Effector memory CD8-positive, alpha-beta T cell (primary cell): ENCODE measurements around the gene ABLIM2.

Source experiments
- ATAC-seq: fragments of 150-1000 bp; cut with Tn5 transposase; replicated peaks from 2 replicates; pipeline ENCODE4 v1.10.0; 2021; ENCODE audit warnings: mild to moderate bottlenecking, moderate library complexity
- DNase-seq, 3 experiments: peaks; one replicate each; pipeline ENCODE4 v3.0.0; 2021
- H3K27ac Mint-ChIP-seq, 2 donors: one replicate each; pipeline ENCODE4 v1.8.0; 2022; ENCODE audit warnings: mild to moderate bottlenecking in 2 of 2, mixed read lengths in 2 of 2, moderate library complexity in 2 of 2
- H3K27me3 Mint-ChIP-seq, 2 donors: one replicate each; pipeline ENCODE4 v1.8.0; 2022; ENCODE audit warnings: mixed read lengths in 2 of 2
- H3K36me3 Mint-ChIP-seq: one replicate; pipeline ENCODE4 v1.8.0; 2022; ENCODE audit warnings: mild to moderate bottlenecking, moderate library complexity, mixed read lengths; ENCODE audit not compliant: insufficient read depth
- H3K4me1 Mint-ChIP-seq, 2 donors: one replicate each; pipeline ENCODE4 v1.8.0; 2022; ENCODE audit warnings: low read depth in 2 of 2, mixed read lengths in 2 of 2
- H3K4me3 Mint-ChIP-seq, 2 donors: one replicate each; pipeline ENCODE4 v1.8.0; 2022; ENCODE audit warnings: mild to moderate bottlenecking in 2 of 2, mixed read lengths in 2 of 2, moderate library complexity in 2 of 2
- H3K9me3 Mint-ChIP-seq, 2 donors: one replicate each; pipeline ENCODE4 v1.8.0; 2022; ENCODE audit warnings: mixed read lengths in 2 of 2
- total RNA-seq, 9 experiments: gene quantifications; one replicate each; lab custom pipeline; 2026; lab: John Stamatoyannopoulos, UW

ABLIM2 gene
- total RNA-seq = 0.65 to 7.0 (median 4.7) reads per million in 9 experiments

DNA sequence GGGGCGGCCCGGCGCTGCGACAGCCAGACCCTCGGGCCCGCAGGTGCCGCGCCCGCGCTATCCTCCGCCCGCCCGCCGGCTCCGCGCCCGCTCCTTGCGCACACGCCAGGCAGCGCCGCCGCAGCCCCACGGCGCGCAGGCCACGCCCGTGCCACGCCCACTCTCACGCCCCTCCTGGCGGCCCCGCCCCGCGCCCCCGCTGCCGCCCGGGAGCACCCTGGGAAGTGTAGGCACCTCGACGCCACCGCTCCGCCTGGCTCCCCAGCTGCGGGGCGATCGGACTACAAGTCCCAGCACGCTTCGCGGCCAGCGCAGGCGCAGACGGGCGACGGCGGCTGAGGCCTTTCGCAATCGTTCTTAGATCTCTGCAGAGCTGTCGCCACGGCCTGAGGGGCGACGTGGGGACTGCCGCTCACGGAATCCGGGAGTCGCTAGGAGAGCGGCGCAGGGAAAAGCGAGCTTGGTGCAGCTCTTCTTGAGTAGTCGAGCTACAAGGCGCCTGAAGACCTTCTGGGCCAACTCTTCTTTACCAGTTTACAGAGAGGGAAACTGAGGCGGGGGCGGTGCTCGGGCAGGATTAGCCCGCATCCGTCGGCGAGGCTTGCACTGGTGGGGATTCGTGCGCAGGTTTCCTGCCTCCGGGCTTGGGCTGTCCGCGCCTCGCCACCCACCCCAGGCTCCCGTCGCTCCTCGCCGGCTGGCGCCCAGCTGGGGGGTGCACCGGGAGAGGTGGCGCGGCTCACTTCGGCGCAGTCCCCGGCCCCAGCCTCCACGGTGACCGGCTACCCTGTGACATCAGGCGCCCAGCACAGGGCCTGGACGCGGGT is at the start of gene ABLIM2:
TSS of gene ABLIM2 (minus strand) at position 104 of the 827 bp plus-strand sequence. CDS start 124 bp downstream, outside the sequence.
- peak; percentile 98 to 100 (median 100) for DNase-seq
- Mint-ChIP-seq H3K9me3 (no peaks in the 10 kb centered on the region), H3K27ac (peak within 1 kb of the TSS; percentile 93 to 95), H3K4me3 (peak within 1 kb of the TSS; percentile 99 to 100), H3K36me3 (peaks cover 4% of the 10 kb centered on the region), H3K27me3 (no peaks in the 10 kb centered on the region), H3K4me1 (peaks cover 17 to 19% of the 10 kb centered on the region in 2 donors)
- peak; percentile 97 for ATAC-seq

DNA sequence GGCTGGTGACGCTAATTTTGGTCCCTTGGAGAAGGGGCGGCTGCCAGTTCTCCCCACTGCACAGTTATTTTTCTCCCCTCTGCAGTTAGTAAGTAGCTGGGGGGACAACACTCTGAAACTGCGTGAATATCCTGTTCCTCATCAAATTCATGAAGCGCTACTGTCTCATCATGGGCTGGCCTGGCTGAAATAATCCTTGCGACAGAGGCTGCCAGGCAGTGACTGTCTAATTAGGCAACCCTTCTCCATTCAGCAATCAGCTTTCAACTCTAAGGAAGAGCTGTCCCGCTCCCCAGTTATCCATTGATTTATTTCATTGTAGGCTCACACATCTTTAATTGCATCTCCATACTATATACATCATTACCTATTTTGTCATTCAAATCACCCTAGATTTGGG is 48.7 kb upstream of the ABLIM2 start:
- no peak for DNase-seq
- Mint-ChIP-seq H3K9me3 (no peaks in the 10 kb centered on the region), H3K27me3 (no peaks in the 10 kb centered on the region), H3K4me1 (peaks cover 9 to 16% of the 10 kb centered on the region in 2 donors), H3K27ac (no peak overlapping the region), H3K4me3 (no peak overlapping the region), H3K36me3 (peaks cover 14% of the 10 kb centered on the region)
- no peak for ATAC-seq

DNA sequence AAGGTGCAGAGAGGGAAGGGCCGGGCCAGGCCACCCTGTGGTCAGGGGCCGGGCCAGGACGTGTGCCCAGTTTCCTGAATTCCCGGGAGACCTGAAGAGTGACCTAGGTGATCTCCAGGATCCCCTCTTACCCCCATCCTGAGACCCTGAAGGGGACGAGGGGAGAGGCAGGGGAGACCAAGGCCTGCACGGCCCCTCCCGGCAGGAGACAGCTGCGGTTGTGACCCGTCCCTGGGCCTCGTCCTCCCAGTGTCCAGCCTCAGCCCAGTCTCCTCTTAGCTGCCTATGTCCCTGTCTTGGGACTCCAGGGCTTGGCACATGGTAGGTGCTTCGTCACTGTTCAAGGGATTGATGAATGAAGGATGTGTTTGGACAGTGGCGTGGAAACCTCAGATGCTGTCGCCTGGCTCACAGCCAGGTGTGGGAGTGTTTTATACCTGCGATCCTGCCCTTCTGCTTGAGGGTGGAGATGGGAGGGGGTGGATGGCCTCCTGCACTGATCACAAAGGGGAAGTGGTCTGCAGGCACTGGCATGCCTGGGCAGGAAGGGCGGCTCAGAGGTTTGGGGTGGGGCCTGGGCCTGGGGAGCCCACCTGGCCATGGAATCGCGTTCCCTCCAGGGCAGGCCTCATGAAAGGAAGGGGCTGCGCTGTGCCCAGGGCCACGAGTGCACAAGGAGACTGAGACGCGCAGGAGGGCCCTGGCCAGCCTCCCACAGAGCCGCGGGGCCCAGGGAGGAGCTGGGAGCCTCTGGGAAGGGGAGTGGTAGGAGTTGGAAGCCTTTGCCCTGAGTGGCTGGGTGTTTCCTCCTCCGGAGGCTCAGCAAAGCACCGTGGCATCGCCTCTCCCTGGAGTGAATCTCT is 47.4 kb upstream of the ABLIM2 start:
- H3K27me3 Mint-ChIP-seq = no peaks in the 10 kb centered on the region
- H3K4me1 Mint-ChIP-seq = peaks cover 18 to 28% of the 10 kb centered on the region in 2 donors
- no peak for ATAC-seq
- H3K4me3 Mint-ChIP-seq = no peak overlapping the region
- peaks cover 14% of the 10 kb centered on the region for H3K36me3 Mint-ChIP-seq
- H3K27ac Mint-ChIP-seq = peak overlapping the region; percentile 49 to 59
- DNase-seq = no peak
- H3K9me3 Mint-ChIP-seq = no peaks in the 10 kb centered on the region

DNA sequence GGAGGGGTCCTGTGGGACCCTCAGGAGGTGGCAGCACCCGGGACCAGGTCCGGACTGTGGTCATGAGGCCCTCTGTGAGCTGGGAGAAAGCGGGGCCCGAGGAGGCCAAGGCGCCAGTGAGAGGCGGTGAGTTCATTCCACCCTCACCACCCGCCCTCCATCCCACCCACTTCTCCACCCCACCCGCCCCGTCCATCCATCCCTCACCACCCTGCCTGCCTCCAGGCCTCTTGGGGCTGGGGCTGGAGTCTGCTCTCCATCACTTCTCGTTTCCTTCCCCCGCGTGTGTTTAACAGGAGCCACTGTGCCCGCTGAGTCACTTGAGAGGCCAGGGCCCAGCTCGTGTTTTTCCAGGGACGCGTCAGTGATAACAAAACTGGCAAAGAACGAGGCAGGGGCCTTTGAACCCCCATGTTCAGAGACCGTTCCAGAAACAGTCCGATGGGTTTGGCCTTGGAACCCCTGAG is 46.7 kb upstream of the ABLIM2 start:
- Mint-ChIP-seq H3K27ac (peak overlapping the region in 1 of 2 donors; percentile 59), H3K4me1 (peaks cover 23 to 29% of the 10 kb centered on the region in 2 donors), H3K4me3 (no peak overlapping the region), H3K27me3 (no peaks in the 10 kb centered on the region), H3K36me3 (peaks cover 14% of the 10 kb centered on the region), H3K9me3 (no peaks in the 10 kb centered on the region)
- no peak for ATAC-seq
- no peak for DNase-seq

DNA sequence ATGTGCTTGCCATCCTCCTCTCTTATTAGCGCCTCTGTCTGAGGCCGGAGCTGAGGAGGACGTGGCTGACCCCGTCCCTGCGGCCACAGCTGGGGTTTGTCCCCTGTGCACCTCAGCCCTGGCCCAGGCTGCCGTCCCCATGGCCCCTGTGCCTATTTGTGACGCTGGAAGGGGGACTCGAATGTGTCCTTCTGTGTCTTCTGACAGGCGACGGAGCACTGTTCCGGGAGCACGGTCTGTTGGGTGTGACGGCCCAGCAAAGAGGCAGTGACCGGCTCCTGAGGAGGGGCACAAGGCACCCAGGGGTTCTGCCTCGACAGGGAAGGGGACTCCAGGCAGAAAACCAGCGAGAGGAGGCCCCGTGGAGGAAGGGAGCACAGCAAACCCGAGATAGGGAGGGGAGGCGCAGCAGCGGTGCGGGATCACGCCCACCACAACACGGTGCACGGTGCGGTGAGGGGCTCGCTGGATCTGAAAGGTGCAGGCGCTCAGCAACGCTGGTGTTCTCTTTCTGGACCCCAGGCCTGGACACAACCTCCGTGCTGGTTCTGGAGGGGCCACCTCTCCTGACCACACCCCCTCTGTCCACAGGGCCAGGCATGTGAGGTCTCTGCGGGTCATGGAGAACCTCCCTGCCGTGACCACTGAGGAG is 46.1 kb upstream of the ABLIM2 start:
- Mint-ChIP-seq H3K4me1 (peaks cover 28 to 32% of the 10 kb centered on the region in 2 donors), H3K27me3 (no peaks in the 10 kb centered on the region), H3K9me3 (no peaks in the 10 kb centered on the region), H3K36me3 (peaks cover 18% of the 10 kb centered on the region), H3K27ac (no peak overlapping the region), H3K4me3 (no peak overlapping the region)
- no peak for ATAC-seq
- DNase-seq = no peak

DNA sequence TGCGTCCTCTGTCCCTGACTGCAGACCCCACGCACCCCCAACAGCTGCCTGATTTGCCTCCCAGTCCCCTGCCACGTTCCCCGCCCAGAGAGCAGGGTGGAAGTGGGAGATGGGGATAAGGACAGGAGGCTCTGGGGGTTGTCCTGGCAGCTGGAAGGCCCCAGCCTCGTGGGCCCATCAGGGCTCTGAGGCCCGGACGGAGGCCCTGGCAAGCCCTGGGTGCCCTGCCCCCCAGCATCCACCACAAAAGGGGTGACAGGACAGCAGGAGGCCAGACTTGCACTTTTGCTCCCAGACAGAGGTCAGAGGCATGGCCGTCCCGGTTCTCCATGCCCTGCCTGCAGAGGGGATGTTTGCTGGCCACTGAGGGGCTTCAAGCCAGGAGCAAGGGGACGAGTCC is 45.2 kb upstream of the ABLIM2 start:
- no peak overlapping the region for H3K4me3 Mint-ChIP-seq
- DNase-seq = no peak
- no peaks in the 10 kb centered on the region for H3K27me3 Mint-ChIP-seq
- ATAC-seq = no peak
- H3K9me3 Mint-ChIP-seq = no peaks in the 10 kb centered on the region
- H3K27ac Mint-ChIP-seq = no peak overlapping the region
- peaks cover 29 to 39% of the 10 kb centered on the region in 2 donors for H3K4me1 Mint-ChIP-seq
- H3K36me3 Mint-ChIP-seq = peaks cover 23% of the 10 kb centered on the region

DNA sequence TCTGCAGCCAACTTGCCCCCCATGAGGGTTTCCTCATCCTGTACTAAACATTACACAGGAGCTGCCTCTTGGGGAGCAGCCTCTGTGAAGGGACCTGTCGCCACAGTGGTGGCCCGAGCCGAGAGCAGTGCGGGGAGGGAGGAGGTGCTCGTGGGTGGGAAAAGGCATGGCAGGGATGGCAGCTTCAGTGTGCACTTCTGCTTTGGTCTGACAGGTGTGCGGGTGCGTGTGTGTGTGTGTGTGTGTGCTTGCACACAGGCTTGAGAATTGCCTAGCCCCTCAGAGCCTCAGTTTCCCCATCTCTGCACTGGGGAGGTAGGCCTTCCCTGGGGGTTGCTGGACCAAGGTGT is 44.4 kb upstream of the ABLIM2 start:
- no peak for ATAC-seq
- Mint-ChIP-seq H3K4me1 (peaks cover 37 to 47% of the 10 kb centered on the region in 2 donors), H3K9me3 (no peaks in the 10 kb centered on the region), H3K36me3 (peaks cover 22% of the 10 kb centered on the region), H3K27ac (peak overlapping the region in 1 of 2 donors; percentile 86), H3K4me3 (peak overlapping the region in 1 of 2 donors; percentile 92), H3K27me3 (no peaks in the 10 kb centered on the region)
- DNase-seq = no peak

DNA sequence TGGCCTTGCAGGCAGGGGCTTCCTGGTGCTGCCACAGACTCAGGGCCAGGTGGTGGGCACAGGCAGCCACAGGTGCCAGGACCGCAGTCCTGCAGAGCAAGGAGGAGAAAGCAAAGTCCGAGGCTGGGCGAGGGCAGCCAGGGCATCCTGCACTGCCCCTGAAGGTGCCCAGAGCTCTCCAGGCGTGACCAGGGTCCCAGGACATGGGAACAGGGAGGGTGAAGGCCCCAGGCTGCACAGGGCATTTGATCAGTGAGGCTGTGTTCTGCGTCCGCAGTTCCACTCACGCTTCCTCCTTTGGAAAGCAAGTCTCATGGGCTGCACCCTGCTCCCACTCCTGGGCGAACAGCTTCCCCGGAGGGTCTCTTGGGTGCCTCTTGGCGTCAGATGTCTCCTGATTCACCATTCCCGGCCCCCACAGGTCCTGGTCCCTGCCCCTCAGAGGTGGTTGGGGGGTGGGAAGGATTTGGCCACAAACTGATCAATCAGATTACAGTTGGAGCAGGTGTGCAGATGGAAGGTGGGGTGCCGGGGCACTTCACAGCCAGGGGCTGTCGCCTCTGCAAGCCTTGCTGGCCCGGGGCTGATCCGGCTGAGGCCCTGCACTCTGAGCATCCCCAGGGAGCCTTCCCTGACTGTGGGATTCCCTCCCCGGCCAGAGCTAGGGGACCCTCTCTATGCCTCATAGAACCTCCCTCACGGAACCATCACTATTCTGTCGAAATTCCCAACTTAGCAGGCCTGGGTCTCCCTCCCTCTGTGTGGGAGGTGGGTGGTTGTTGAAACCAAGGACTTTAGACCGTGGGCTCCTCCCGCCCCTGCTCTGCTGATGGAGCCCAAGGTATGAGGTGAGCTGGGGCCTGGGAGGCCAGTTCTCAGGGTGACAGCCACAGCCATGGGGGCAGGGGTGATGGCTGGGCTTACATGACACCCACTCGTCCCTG is 43.8 kb upstream of the ABLIM2 start:
- Mint-ChIP-seq H3K4me1 (peaks cover 37 to 47% of the 10 kb centered on the region in 2 donors), H3K27me3 (no peaks in the 10 kb centered on the region), H3K4me3 (peak overlapping the region; percentile 92), H3K36me3 (peaks cover 22% of the 10 kb centered on the region), H3K9me3 (no peaks in the 10 kb centered on the region), H3K27ac (peak overlapping the region; percentile 86 to 95)
- ATAC-seq (no peak), DNase-seq (no peak)

DNA sequence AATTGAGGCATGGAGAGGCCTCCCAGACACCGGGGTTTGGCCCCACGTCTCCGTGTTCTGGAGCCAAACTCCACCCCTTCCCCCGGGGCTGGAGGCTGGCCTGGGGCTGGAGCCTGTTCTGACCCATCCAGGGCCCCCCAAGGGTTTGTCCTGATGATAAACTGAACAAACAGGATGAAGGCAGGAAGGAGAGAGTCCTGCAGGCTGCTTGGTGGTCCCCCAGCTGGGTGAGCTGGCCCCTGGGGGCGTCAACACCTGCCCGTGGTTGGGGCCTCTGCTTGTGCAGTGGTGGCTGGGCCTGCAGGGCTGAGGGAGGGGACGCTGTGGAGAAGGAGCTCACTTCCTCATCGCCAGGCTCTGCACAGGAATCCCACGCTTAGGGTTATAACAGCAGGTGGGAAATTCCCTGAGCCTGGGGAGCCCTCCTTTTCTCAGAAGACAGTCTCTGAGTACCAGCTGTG is 42.7 kb upstream of the ABLIM2 start:
- peaks cover 32 to 50% of the 10 kb centered on the region in 2 donors for H3K4me1 Mint-ChIP-seq
- DNase-seq = peak in 1 of 3 experiments; percentile 19

DNA sequence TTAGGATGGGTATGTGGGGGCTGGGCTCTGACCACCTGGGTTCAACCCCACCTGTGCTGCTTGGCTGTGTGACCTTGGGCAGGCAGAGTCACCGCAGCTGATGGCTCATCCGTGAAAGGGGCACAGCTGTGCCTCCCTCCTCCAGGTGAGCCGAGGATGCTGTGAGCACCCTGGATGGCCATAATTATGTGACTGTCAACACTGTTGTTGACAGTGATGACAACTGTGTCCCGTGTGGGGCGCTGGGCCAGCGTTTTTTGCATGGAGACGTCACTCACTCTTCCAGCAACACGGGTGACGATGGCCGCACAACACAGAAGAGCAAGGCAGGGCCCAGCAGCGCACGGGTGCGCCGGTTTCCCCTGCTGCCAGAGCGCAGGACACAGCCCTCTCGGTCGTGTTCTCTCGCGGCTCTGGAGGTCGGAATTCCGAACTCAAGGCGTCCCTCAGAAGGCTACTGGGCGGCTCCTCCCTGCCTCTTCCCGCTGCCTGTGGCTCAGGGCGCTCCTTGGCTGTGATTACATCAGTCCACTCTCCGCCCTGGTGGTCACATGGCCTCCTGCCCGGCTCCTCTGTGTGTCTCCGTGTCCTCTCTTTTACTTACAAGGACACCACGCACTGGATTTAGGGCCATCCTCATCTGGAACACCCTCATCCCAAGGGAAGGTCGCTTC is 41.8 kb upstream of the ABLIM2 start:
- peaks cover 32 to 45% of the 10 kb centered on the region in 2 donors for H3K4me1 Mint-ChIP-seq
- peak; percentile 20 for ATAC-seq
- peaks cover 25% of the 10 kb centered on the region for H3K36me3 Mint-ChIP-seq
- H3K9me3 Mint-ChIP-seq = no peaks in the 10 kb centered on the region
- peak overlapping the region; percentile 92 for H3K4me3 Mint-ChIP-seq
- DNase-seq = peak in 1 of 3 experiments; percentile 32
- peak overlapping the region; percentile 95 to 96 for H3K27ac Mint-ChIP-seq
- H3K27me3 Mint-ChIP-seq = peaks cover 0 to 13% of the 10 kb centered on the region in 2 donors

More for the DNA sequence above, 42.7 kb upstream of the ABLIM2 start:
- Mint-ChIP-seq H3K27ac (peak overlapping the region; percentile 95 to 96), H3K4me3 (peak overlapping the region; percentile 92), H3K36me3 (peaks cover 25% of the 10 kb centered on the region), H3K9me3 (no peaks in the 10 kb centered on the region), H3K27me3 (peaks cover 0 to 6% of the 10 kb centered on the region in 2 donors)
- peak; percentile 31 for ATAC-seq

DNA sequence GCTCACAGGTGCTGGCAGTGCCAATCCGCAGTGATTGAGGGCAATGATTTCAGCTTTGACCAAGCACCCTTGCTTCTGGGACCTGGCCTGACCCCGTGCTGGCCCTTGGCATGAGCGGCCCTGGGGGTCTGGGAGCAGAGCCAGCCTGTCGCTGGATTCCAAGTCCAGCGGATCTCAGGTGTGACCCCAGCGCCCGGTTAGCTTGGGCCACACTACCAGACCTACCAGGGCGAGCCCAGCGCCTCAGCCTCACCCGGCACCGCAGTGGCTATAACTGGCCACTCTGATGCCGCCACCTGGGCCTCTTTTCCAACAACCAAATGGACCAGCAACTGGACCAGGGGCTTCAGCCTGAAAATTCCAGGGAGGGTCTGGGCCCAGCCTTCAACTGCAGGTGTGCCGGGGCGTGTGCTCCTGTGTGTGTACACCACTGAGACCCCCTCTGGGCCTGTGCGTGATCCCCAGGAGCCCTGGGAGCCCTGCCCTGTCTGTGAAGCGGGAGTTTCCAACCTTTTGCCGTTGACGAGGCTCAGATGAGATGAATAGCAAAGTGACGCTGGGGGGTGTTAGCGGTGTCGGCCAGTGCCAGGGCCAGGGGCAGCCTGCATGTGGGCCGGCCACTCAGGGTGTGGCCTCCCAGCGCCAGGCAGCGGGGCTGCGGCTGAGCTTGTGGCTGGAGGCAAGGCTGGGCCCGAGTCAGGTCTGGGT is 41.1 kb upstream of the ABLIM2 start:
- H3K4me3 Mint-ChIP-seq = peak overlapping the region; percentile 92
- peaks cover 24% of the 10 kb centered on the region for H3K36me3 Mint-ChIP-seq
- no peaks in the 10 kb centered on the region for H3K9me3 Mint-ChIP-seq
- H3K27me3 Mint-ChIP-seq = peaks cover 0 to 13% of the 10 kb centered on the region in 2 donors
- H3K27ac Mint-ChIP-seq = peak overlapping the region; percentile 95 to 96
- DNase-seq (no peak), ATAC-seq (peak; percentile 9)
- peaks cover 32 to 44% of the 10 kb centered on the region in 2 donors for H3K4me1 Mint-ChIP-seq
